Stimulated activated CD4-positive, alpha-beta T cell treated with anti-CD3 and anti-CD28 coated beads, Interleukin-2, amount 100 ng/mL, for 24 hours (primary cell): ENCODE results near the gene CCR6.
"Not testable (repeated sequence)": the region's sequence is repeated elsewhere in the genome, so short reads cannot be mapped to it uniquely, and the experiment has no call there.

ENCODE experiments used
- DNase-seq, 2 donors: peaks; one replicate each; pipeline ENCODE4 v3.0.0-alpha.2; 2020

CCR6 gene

GRCh38 chr6:167122827-167123657 lies at the start of gene CCR6:
Gene CCR6, plus strand, starts transcription at chr6:167123096. Its CDS starts 13,039 bp downstream, at chr6:167136135.
- DNase-seq, result no peak

- DNase-seq, result no peak
These were observed 49.1 kb upstream of the CCR6 start for GRCh38 chr6:167073679-167074274.

GRCh38 chr6:167077241-167077932 lies 45.5 kb upstream of the CCR6 start:
- DNase-seq, result no peak

GRCh38 chr6:167078745-167079144 lies 44.2 kb upstream of the CCR6 start:
- DNase-seq, result peak in 1 of 2 donors; percentile 28

GRCh38 chr6:167079853-167080297 lies 43.0 kb upstream of the CCR6 start:
- peak; percentile 70 to 74 for DNase-seq

- DNase-seq, result no peak
These were observed 35.0 kb upstream of the CCR6 start for GRCh38 chr6:167087857-167088354.

GRCh38 chr6:167088741-167089140 lies 34.2 kb upstream of the CCR6 start:
- not testable (repeated sequence) for DNase-seq

- no peak for DNase-seq
These were observed 33.4 kb upstream of the CCR6 start for GRCh38 chr6:167089243-167090142.

- no peak for DNase-seq
These were observed 32.7 kb upstream of the CCR6 start for GRCh38 chr6:167090171-167090570.

- no peak for DNase-seq
These were observed 31.7 kb upstream of the CCR6 start for GRCh38 chr6:167091026-167091804.

GRCh38 chr6:167091805-167092107 lies 31.1 kb upstream of the CCR6 start:
- DNase-seq, result no peak

GRCh38 chr6:167092672-167093339 lies 30.1 kb upstream of the CCR6 start:
- no peak for DNase-seq

- no peak for DNase-seq
These were observed 29.4 kb upstream of the CCR6 start for GRCh38 chr6:167093406-167093921.

- DNase-seq, result peak; percentile 61 to 69
These were observed 28.9 kb upstream of the CCR6 start for GRCh38 chr6:167093922-167094432.

GRCh38 chr6:167094436-167094819 lies 28.5 kb upstream of the CCR6 start:
- no peak for DNase-seq

GRCh38 chr6:167094820-167095637 lies 27.9 kb upstream of the CCR6 start:
- DNase-seq, result no peak

GRCh38 chr6:167095888-167096287 lies 27.0 kb upstream of the CCR6 start:
- DNase-seq, result no peak

- no peak for DNase-seq
These were observed 25.9 kb upstream of the CCR6 start for GRCh38 chr6:167096991-167097390.

- DNase-seq, result no peak
These were observed 25.1 kb upstream of the CCR6 start for GRCh38 chr6:167097770-167098169.

- no peak for DNase-seq
These were observed 24.1 kb upstream of the CCR6 start for GRCh38 chr6:167098825-167099225.
